Sigmoid colon (tissue), 7 donors: ENCODE data around the gene WNT3A. TPM values are rescaled to one million over a fixed set of nuclear protein-coding genes. Genes with fewer than 3 reads are reported as not detected.

Source experiments
- DNase-seq: peaks from one replicate; pipeline ENCODE4 v3.0.0-alpha.2; 2019
- H3K27ac ChIP-seq, 4 donors: fragments of 200-600 bp; sonication (generic); one replicate each; pipeline ENCODE4 v1.5.1; 2016 to 2019; ENCODE audit warnings: mild to moderate bottlenecking in 1 of 4
- H3K27me3 ChIP-seq, 3 donors: fragments of 200-600 bp; sonication (generic); one replicate each; pipeline ENCODE4 v1.5.1; 2019; ENCODE audit warnings: mild to moderate bottlenecking in 1 of 3
- H3K36me3 ChIP-seq, 4 donors: fragments of 200-600 bp; sonication (generic); one replicate each; pipeline ENCODE4 v1.5.1; 2016 to 2019
- H3K4me1 ChIP-seq, 4 donors: fragments of 200-600 bp; sonication (generic); one replicate each; pipeline ENCODE4 v1.5.1; 2017 to 2019
- H3K4me3 ChIP-seq, 4 donors: fragments of 200-600 bp; sonication (generic); one replicate each; pipeline ENCODE4 v1.5.1; 2017 to 2019; ENCODE audit warnings: mild to moderate bottlenecking in 2 of 4, moderate library complexity in 1 of 4
- H3K9me3 ChIP-seq, 4 donors: fragments of 200-600 bp in 3 of 4; sonication (generic) in 3 of 4; one replicate each; pipeline versions ENCODE4 v1.5.1 to v1.6.1; 2013 to 2019
- EP300 ChIP-seq, 4 donors: sonication (generic); formaldehyde crosslinking; IDR thresholded peaks; one replicate each; pipeline ENCODE4 v1.6.1; 2017; ENCODE audit warnings: antibody characterized with exemption in 4 of 4
- POLR2A ChIP-seq, 2 donors: fragments of 450-650 bp; IDR thresholded peaks; one replicate each; pipeline ENCODE4 v1.6.1; 2016; ENCODE audit warnings: antibody characterized with exemption in 2 of 2, mild to moderate bottlenecking in 2 of 2, moderate library complexity in 2 of 2
- POLR2AphosphoS5 ChIP-seq, 4 donors: sonication (generic); formaldehyde crosslinking; IDR thresholded peaks; one replicate each; pipeline ENCODE4 v1.6.1; 2017; ENCODE audit warnings: antibody characterized with exemption in 4 of 4
- WGBS, 2 donors: extraction: QIAGEN DNeasy Blood & Tissue Kit; methylation state at CpG; one replicate each; pipeline ENCODE4 v1.1.7; 2013; 5-methylcytosine and 5-hydroxymethylcytosine counted together
- intact Hi-C: fragments of 100-400 bp; cut with DNase I; formaldehyde crosslinking; loops from one replicate; pipeline ENCODE4 v1.15.1; 2023
- polyA plus RNA-seq, 3 donors: library from polyadenylated mRNA; stranded (reverse); fragments of 200-250 nt; gene quantifications; one replicate each; pipeline ENCODE4 v1.2.3, GENCODE V29; 2013
- total RNA-seq, 4 donors: library from RNA; depleted of rRNA; stranded (reverse); fragments of >200 nt; gene quantifications; one replicate each; pipeline ENCODE4 v1.1.0, GENCODE V29; 2016
- TF ChIP-seq, protein P1 (sequence below), 4 experiments: fragments of 450-650 bp in 3 of 4; fragments of 200-600 bp in 1 of 4; IDR thresholded peaks; one replicate each; pipeline ENCODE4 v1.5.1; 2016 to 2019; ENCODE audit warnings: antibody characterized with exemption in 4 of 4, mild to moderate bottlenecking in 3 of 4, moderate library complexity in 2 of 4
- donor health status: healthy with polysubstance abuse.
- donor health status: Bipolar disorder and iron deficiency.
- donor health status: healthy.

The WNT3A gene
- total and polyA plus RNA-seq, 7 donors, result 0.01 TPM; not detected in 6

DNA sequence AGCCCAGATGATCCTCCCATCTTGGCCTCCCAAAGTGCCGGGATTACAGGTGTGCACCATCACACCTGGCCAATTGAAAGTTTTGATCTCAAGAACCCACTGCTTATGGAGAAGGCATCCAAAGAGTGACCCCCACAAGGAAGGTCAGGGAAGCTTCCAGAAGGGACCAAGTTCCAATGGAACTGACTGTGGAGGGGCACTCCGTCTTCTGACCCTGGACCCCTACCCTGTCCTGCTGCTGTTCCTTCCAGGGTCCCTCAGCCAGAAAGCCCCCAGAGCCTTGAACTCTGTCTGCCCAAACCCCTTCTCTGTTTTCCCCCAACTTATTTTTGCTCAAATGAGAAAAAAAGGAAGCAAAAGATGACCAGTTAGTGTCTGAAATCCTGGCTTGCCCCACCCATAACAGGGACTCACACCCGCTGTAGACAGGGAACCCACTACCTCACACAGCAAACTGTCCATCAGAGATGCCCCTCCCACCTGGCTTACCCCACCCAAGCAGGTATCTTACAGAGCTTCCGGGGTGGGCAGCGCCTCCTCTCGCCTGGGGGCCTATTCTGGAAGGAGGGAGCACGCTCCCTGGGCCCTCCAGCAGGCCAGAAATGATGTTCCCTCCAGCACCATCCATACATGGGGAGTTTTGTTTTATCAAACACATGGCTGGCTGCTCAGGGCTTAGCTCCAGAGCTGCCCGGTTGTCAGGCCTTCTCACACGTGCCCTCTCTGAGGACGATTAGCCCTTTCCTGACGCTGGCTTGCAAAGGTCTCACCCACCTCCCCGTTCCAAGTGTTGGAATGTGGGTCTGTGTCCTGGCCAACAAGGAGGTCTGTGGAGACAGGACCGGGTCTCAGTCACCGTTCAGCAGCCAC, 3.1 kb upstream of the WNT3A start:
- Histone ChIP-seq H3K36me3 (no peaks in the 10 kb centered on the region), H3K9me3 (no peaks in the 10 kb centered on the region), H3K4me3 (no peak overlapping the region), H3K27me3 (peaks cover 33 to 70% (median 52%) of the 10 kb centered on the region in 3 donors), H3K27ac (no peak overlapping the region), H3K4me1 (peaks cover 0 to 22% (median 11%) of the 10 kb centered on the region in 4 donors)
- DNase-seq, result peak; percentile 24
- WGBS, 2 donors, result 42 to 52% methylated on average over 14 of the region's 14 CpGs
- intact Hi-C loops, result no loop called here
- no peak for TF ChIP-seq EP300 (IDR thresholded peaks at IDR 0.05)
- no peak for TF ChIP-seq POLR2AphosphoS5 (IDR thresholded peaks at IDR 0.05)
- TF ChIP-seq POLR2A (IDR thresholded peaks at IDR 0.05), result no peak
- TF ChIP-seq, protein P1, sequence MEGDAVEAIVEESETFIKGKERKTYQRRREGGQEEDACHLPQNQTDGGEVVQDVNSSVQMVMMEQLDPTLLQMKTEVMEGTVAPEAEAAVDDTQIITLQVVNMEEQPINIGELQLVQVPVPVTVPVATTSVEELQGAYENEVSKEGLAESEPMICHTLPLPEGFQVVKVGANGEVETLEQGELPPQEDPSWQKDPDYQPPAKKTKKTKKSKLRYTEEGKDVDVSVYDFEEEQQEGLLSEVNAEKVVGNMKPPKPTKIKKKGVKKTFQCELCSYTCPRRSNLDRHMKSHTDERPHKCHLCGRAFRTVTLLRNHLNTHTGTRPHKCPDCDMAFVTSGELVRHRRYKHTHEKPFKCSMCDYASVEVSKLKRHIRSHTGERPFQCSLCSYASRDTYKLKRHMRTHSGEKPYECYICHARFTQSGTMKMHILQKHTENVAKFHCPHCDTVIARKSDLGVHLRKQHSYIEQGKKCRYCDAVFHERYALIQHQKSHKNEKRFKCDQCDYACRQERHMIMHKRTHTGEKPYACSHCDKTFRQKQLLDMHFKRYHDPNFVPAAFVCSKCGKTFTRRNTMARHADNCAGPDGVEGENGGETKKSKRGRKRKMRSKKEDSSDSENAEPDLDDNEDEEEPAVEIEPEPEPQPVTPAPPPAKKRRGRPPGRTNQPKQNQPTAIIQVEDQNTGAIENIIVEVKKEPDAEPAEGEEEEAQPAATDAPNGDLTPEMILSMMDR (IDR thresholded peaks at IDR 0.05), result no peak

DNA sequence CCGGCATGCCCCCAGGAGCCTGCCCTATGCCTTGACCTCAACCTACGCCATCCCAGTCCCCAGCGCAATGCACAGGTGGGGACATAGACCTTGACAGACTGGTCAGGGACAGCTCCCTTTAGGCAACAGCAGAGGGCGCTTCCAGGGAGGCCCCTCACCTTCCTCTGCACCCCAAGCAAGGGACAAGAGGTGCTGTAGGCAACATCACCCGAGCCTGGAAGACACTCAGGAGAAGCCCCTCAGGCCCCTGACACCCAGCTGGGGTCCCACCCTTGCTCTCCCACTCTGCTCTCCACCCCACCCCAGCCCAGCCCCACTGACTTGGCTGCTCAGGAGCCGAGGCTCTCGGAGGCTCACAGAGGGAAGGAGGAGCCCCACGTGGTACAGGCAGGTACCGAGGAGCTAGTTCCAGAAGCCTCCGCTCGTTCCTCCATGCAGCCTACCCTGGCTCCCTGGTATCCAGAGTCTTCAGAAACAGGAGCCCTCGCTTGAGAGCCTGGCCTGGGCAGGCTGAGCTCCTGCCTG, 2.4 kb upstream of the WNT3A start:
- H3K36me3 ChIP-seq, result no peaks in the 10 kb centered on the region
- peak; percentile 50 for DNase-seq
- H3K27me3 ChIP-seq, result peaks cover 40 to 74% (median 59%) of the 10 kb centered on the region in 3 donors

GRCh38 chr1:228004856-228005462, 1.8 kb upstream of the WNT3A start:
- H3K27ac ChIP-seq, result no peak overlapping the region

More for the DNA sequence above, 2.4 kb upstream of the WNT3A start:
- TF ChIP-seq, protein P1 (IDR thresholded peaks at IDR 0.05), result no peak
- TF ChIP-seq POLR2A (IDR thresholded peaks at IDR 0.05) (no peak), EP300 (IDR thresholded peaks at IDR 0.05) (no peak), POLR2AphosphoS5 (IDR thresholded peaks at IDR 0.05) (no peak)
- no peak overlapping the region for H3K27ac ChIP-seq
- no peaks in the 10 kb centered on the region for H3K9me3 ChIP-seq
- peaks cover 0 to 22% (median 11%) of the 10 kb centered on the region in 4 donors for H3K4me1 ChIP-seq
- no peak overlapping the region for H3K4me3 ChIP-seq
- WGBS, 2 donors, result 8 to 10% methylated on average over 12 of the region's 12 CpGs
- intact Hi-C loops, result no loop called here

DNA sequence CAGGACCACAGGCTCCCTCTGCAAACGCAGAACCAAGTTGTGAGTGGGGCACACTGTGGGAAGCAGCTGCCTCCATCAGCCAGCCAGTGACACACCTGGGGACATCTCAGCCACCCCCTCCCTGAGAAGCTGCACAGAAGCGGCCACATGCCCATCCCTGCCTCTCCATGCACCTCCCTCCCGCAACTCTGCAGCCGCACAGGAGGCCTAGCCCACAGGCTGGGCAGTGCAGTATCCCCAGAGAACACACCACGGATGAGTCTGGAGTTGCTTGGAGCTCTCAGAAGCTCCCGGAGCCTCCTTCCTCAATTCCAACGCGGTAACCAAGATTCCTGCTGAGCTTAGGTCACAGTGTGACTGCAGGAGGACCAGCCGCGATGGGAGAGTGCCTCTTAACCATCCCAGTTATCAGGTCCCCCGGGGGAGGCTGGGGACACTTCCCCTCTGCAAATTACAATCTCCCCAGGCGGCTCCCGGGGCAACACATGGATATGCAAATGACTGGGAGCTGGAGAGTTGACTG, 1.2 kb upstream of the WNT3A start:
- 5% methylated on average over 13 of the region's 13 CpGs for WGBS, 2 donors
- Histone ChIP-seq H3K36me3 (no peaks in the 10 kb centered on the region), H3K4me1 (peaks cover 0 to 22% (median 11%) of the 10 kb centered on the region in 4 donors), H3K27me3 (peaks cover 44 to 83% (median 62%) of the 10 kb centered on the region in 3 donors), H3K4me3 (no peak overlapping the region), H3K9me3 (no peaks in the 10 kb centered on the region), H3K27ac (no peak overlapping the region)
- peak; percentile 41 for DNase-seq
- TF ChIP-seq POLR2A (IDR thresholded peaks at IDR 0.05) (no peak), POLR2AphosphoS5 (IDR thresholded peaks at IDR 0.05) (no peak), EP300 (IDR thresholded peaks at IDR 0.05) (no peak)
- TF ChIP-seq, protein P1 (IDR thresholded peaks at IDR 0.05), result no peak
- intact Hi-C loops, result no loop called here

More at GRCh38 chr1:228004856-228005462, 1.8 kb upstream of the WNT3A start:
- peaks cover 0 to 22% (median 11%) of the 10 kb centered on the region in 4 donors for H3K4me1 ChIP-seq
- no peak overlapping the region for H3K4me3 ChIP-seq
- peaks cover 42 to 76% (median 62%) of the 10 kb centered on the region in 3 donors for H3K27me3 ChIP-seq
- DNase-seq, result peak; percentile 25
- 11 to 25% methylated on average over 19 of the region's 19 CpGs for WGBS, 2 donors
- TF ChIP-seq EP300 (IDR thresholded peaks at IDR 0.05) (no peak), POLR2AphosphoS5 (IDR thresholded peaks at IDR 0.05) (no peak), POLR2A (IDR thresholded peaks at IDR 0.05) (no peak)
- TF ChIP-seq, protein P1 (IDR thresholded peaks at IDR 0.05), result no peak
- intact Hi-C loops, result no loop called here
- no peaks in the 10 kb centered on the region for H3K36me3 ChIP-seq
- no peaks in the 10 kb centered on the region for H3K9me3 ChIP-seq
